Thoracic aorta (tissue), 2 donors: ENCODE data around the gene SCYL1. TPM values are rescaled to one million over a fixed set of nuclear protein-coding genes. Genes with fewer than 3 reads are reported as not detected.
A peak's percentile ranks its signal among the peaks of the same experiment; 100 is the strongest.

Source experiments
- ATAC-seq: fragments of 150-250 bp; one replicate; pipeline ENCODE4 v1.8.0; 2017; ENCODE audit warnings: low read depth; ENCODE audit not compliant: insufficient number of reproducible peaks, low FRiP score
- DNase-seq: peaks from one replicate; pipeline ENCODE4 v3.0.0-alpha.2; 2020; ENCODE audit warnings: low spot score
- H3K27ac ChIP-seq, 2 donors: fragments of 200-600 bp; sonication (generic); 1 replicate in 1 of 2; 2 replicates in 1 of 2; pipeline ENCODE4 v1.5.1; 2016; ENCODE audit warnings: mild to moderate bottlenecking in 2 of 2, moderate library complexity in 2 of 2
- H3K27me3 ChIP-seq: fragments of 200-600 bp; sonication (generic); replicated peaks from 2 replicates; pipeline ENCODE4 v1.6.0; 2016; ENCODE audit warnings: mild to moderate bottlenecking; ENCODE audit not compliant: insufficient read depth
- H3K36me3 ChIP-seq: fragments of 200-600 bp; sonication (generic); one replicate; pipeline ENCODE4 v1.5.1; 2016
- H3K4me1 ChIP-seq, 2 donors: fragments of 200-600 bp; sonication (generic); 1 replicate in 1 of 2; 2 replicates in 1 of 2; pipeline versions ENCODE4 v1.5.1 to v1.6.0; 2016; ENCODE audit warnings: low read depth in 2 of 2, mild to moderate bottlenecking in 1 of 2; ENCODE audit not compliant: control insufficient read depth in 1 of 2
- H3K4me3 ChIP-seq: fragments of 200-600 bp; sonication (generic); 2 replicates; pipeline ENCODE4 v1.5.1; 2016; ENCODE audit warnings: mild to moderate bottlenecking
- H3K9me3 ChIP-seq: fragments of 200-600 bp; sonication (generic); 2 replicates; pipeline ENCODE4 v1.5.1; 2016
- CTCF ChIP-seq: fragments of 200-600 bp; sonication (generic); IDR thresholded peaks from one replicate; pipeline ENCODE4 v1.5.1; 2019; ENCODE audit warnings: antibody characterized with exemption
- total RNA-seq, 2 donors: library from RNA; depleted of rRNA; stranded (reverse); fragments of >200 nt; gene quantifications; one replicate each; pipeline versions ENCODE4 v1.1.0 to v1.2.3, GENCODE V29; 2016

SCYL1 gene
- total RNA-seq, 2 donors from 2014 or later = 96.8 to 106 TPM

GRCh38 chr11:65524014-65524740, 706 bp upstream of the SCYL1 start:
- TF ChIP-seq CTCF = no peak
- H3K27me3 ChIP-seq = no peaks in the 10 kb centered on the region
- H3K36me3 ChIP-seq = peaks cover 6% of the 10 kb centered on the region
- no peak for DNase-seq
- peak overlapping the region; percentile 73 for H3K4me3 ChIP-seq
- peaks cover 14 to 26% of the 10 kb centered on the region in 2 donors for H3K4me1 ChIP-seq
- peak overlapping the region; percentile 61 to 66 for H3K27ac ChIP-seq
- H3K9me3 ChIP-seq = no peaks in the 10 kb centered on the region
- ATAC-seq = peak; percentile 26

- DNase-seq = no peak
- no peak for ATAC-seq
- Histone ChIP-seq H3K27ac (peak overlapping the region; percentile 87 to 90), H3K27me3 (no peaks in the 10 kb centered on the region), H3K36me3 (peaks cover 15% of the 10 kb centered on the region), H3K4me3 (peak overlapping the region; percentile 99), H3K4me1 (peaks cover 14 to 26% of the 10 kb centered on the region in 2 donors), H3K9me3 (no peaks in the 10 kb centered on the region)
- no peak for TF ChIP-seq CTCF
Observed at GRCh38 chr11:65525546-65526480, 930 bp downstream of the SCYL1 start.

- no peak for TF ChIP-seq CTCF
- H3K4me3 ChIP-seq = no peak overlapping the region
- ATAC-seq (no peak), DNase-seq (no peak)
- peaks cover 24% of the 10 kb centered on the region for H3K36me3 ChIP-seq
- H3K9me3 ChIP-seq = no peaks in the 10 kb centered on the region
- no peaks in the 10 kb centered on the region for H3K27me3 ChIP-seq
- H3K4me1 ChIP-seq = peaks cover 14 to 26% of the 10 kb centered on the region in 2 donors
- H3K27ac ChIP-seq = no peak overlapping the region
Observed at GRCh38 chr11:65526744-65527143, 1.9 kb downstream of the SCYL1 start.

GRCh38 chr11:65528819-65529350, 4.0 kb downstream of the SCYL1 start:
- DNase-seq = no peak
- no peaks in the 10 kb centered on the region for H3K9me3 ChIP-seq
- TF ChIP-seq CTCF = no peak
- no peak overlapping the region for H3K4me3 ChIP-seq
- H3K27me3 ChIP-seq = no peaks in the 10 kb centered on the region
- peaks cover 41% of the 10 kb centered on the region for H3K36me3 ChIP-seq
- no peak for ATAC-seq
- H3K4me1 ChIP-seq = peaks cover 12 to 25% of the 10 kb centered on the region in 2 donors
- H3K27ac ChIP-seq = no peak overlapping the region
